GM18951 (cell line): ENCODE measurements around the gene CHMP6.

Experiments
- POLR2A ChIP-seq: IDR thresholded peaks from 4 replicates; pipeline ENCODE4 v1.6.1; 2011; ENCODE audit warnings: mild to moderate bottlenecking; ENCODE audit not compliant: insufficient read length, insufficient read depth; ENCODE audit errors: extremely low read depth
- in situ Hi-C: fragments of 300-500 bp; cut with MboI; formaldehyde crosslinking; loops from one replicate; pipeline ENCODE4 v1.12.0; 2022; ENCODE audit warnings: low sequenced_read_pairs, mixed read lengths, inconsistent platforms; ENCODE audit not compliant: unreplicated experiment

Gene CHMP6

GRCh38 chr17:81031566-81032550 is 40.2 kb downstream of the CHMP6 start:
- no peak for TF ChIP-seq POLR2A
- in situ Hi-C loops = no loop called here

- TF ChIP-seq POLR2A = no peak
- in situ Hi-C loops = no loop called here
Measured at GRCh38 chr17:81032641-81033480, 41.2 kb downstream of the CHMP6 start.

- in situ Hi-C loops = no loop called here
- TF ChIP-seq POLR2A = no peak
Measured at GRCh38 chr17:81033535-81034167, 42.0 kb downstream of the CHMP6 start.

- TF ChIP-seq POLR2A = no peak
- in situ Hi-C loops = no loop called here
Measured at GRCh38 chr17:81034168-81034777, 42.6 kb downstream of the CHMP6 start.

GRCh38 chr17:81034779-81035520 is 43.3 kb downstream of the CHMP6 start, which contains the start of gene BAIAP2:
BAIAP2 (plus strand) TSS chr17:81035151; CDS start chr17:81035255, 104 bp downstream.
- TF ChIP-seq POLR2A = peak; percentile 76
- in situ Hi-C loops = no loop called here

- TF ChIP-seq POLR2A = no peak
- in situ Hi-C loops = no loop called here
Measured at GRCh38 chr17:81035521-81036196, 44.0 kb downstream of the CHMP6 start.

GRCh38 chr17:81036197-81036941 is 44.7 kb downstream of the CHMP6 start:
- in situ Hi-C loops = no loop called here
- TF ChIP-seq POLR2A = no peak

GRCh38 chr17:81037026-81037797 is 45.6 kb downstream of the CHMP6 start:
- no peak for TF ChIP-seq POLR2A
- in situ Hi-C loops = no loop called here

- no peak for TF ChIP-seq POLR2A
- in situ Hi-C loops = no loop called here
Measured at GRCh38 chr17:81037798-81038733, 46.4 kb downstream of the CHMP6 start.
